Fibroblast of lung (primary cell): ENCODE measurements around the gene CRADD.

Experiments
- CTCF ChIP-seq, 2 donors: IDR thresholded peaks in 1 of 2; conservative IDR thresholded peaks in 1 of 2; 1 replicate in 1 of 2; 2 replicates in 1 of 2; pipeline ENCODE4 v1.5.1; 2011 to 2012; ENCODE audit warnings: low read length in 2 of 2, control low read depth in 1 of 2, inconsistent platforms in 1 of 2, low read depth in 1 of 2, mild to moderate bottlenecking in 1 of 2
- EZH2 ChIP-seq: IDR thresholded peaks from 2 replicates; pipeline ENCODE4 v1.5.1; 2012; ENCODE audit warnings: low read length, control low read depth, mild to moderate bottlenecking; ENCODE audit errors: missing control alignments

DNA sequence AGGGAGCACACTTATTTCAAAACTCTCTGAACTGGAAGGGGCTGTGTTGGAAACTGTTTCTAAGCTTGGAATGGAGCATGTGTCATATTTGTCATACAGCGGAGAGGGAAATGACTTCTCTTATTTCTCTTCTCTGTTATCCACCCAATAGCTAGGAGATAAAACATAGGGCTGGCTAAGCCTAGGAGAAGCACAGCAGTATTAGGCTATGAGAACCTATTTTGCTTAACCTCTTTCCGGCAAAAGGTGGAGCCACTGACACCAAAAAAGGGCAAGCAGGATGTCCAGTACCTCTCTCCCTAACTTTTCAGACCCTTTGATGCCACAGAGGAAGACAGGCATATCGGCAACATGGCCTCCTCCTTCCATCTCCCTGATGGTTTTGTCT, 148.3 kb downstream of the CRADD start:
- TF ChIP-seq EZH2 (no peak), CTCF (conservative IDR thresholded peaks at IDR 0.05 in 1 of 2, IDR thresholded peaks at IDR 0.05 in 1 of 2; ENCODE audit: low read depth in 1 of 2, low read length in 2 of 2) (no peak)
